Liver (tissue), 9 donors: ENCODE results near the gene TP53TG5. TPM values are rescaled to one million over a fixed set of nuclear protein-coding genes. Genes with fewer than 3 reads are reported as not detected.

Experiments
- DNase-seq: peaks from one replicate; pipeline ENCODE4 v3.0.0-alpha.2; 2017; ENCODE audit warnings: low spot score
- H3K27ac ChIP-seq, 2 donors: one replicate each; pipeline ENCODE4 v1.7.0; 2013; ENCODE audit warnings: inconsistent platforms in 2 of 2, low read length in 2 of 2, control low read depth in 1 of 2, low read depth in 1 of 2, mild to moderate bottlenecking in 1 of 2
- H3K27me3 ChIP-seq, 4 donors: one replicate each; pipeline versions ENCODE4 v1.6.1 to v1.7.0; 2013; ENCODE audit warnings: low read length in 3 of 4, inconsistent platforms in 1 of 4, mild to moderate bottlenecking in 1 of 4, moderate library complexity in 1 of 4; ENCODE audit not compliant: control insufficient read depth in 4 of 4, insufficient read depth in 4 of 4
- H3K36me3 ChIP-seq, 4 donors: one replicate each; pipeline versions ENCODE4 v1.6.1 to v1.7.0; 2013; ENCODE audit warnings: low read length in 3 of 4, mild to moderate bottlenecking in 3 of 4, low read depth in 1 of 4, moderate library complexity in 1 of 4; ENCODE audit not compliant: control insufficient read depth in 4 of 4, insufficient read depth in 3 of 4
- H3K4me1 ChIP-seq, 4 donors: one replicate each; pipeline versions ENCODE4 v1.6.1 to v1.7.0; 2013; ENCODE audit warnings: low read length in 3 of 4, mild to moderate bottlenecking in 3 of 4, moderate library complexity in 1 of 4; ENCODE audit not compliant: control insufficient read depth in 4 of 4, insufficient read depth in 4 of 4
- H3K4me3 ChIP-seq, 3 donors: one replicate each; pipeline versions ENCODE4 v1.6.1 to v1.7.0; 2013; ENCODE audit warnings: low read length in 3 of 3, control low read depth in 1 of 3, low read depth in 1 of 3, mild to moderate bottlenecking in 1 of 3
- H3K9ac ChIP-seq, 2 donors: one replicate each; pipeline ENCODE4 v1.7.0; 2013; ENCODE audit warnings: low read length in 2 of 2, mild to moderate bottlenecking in 2 of 2, moderate library complexity in 2 of 2, control low read depth in 1 of 2, low read depth in 1 of 2
- H3K9me3 ChIP-seq, 4 donors: one replicate each; pipeline versions ENCODE4 v1.6.1 to v1.7.0; 2013; ENCODE audit warnings: low read length in 3 of 4; ENCODE audit not compliant: control insufficient read depth in 4 of 4
- CTCF ChIP-seq: fragments of 150-350 bp; IDR thresholded peaks from 2 replicates; pipeline ENCODE4 v1.5.1; 2017; ENCODE audit warnings: improper control_type of control experiment, low read depth, low read length; ENCODE audit not compliant: missing input control
- FOXA1 ChIP-seq: IDR thresholded peaks from 2 replicates; pipeline ENCODE4 v1.6.1; 2016; ENCODE audit warnings: antibody characterized with exemption
- FOXA2 ChIP-seq: IDR thresholded peaks from 2 replicates; pipeline ENCODE4 v1.6.1; 2016; ENCODE audit warnings: antibody characterized with exemption
- GABPA ChIP-seq, 2 donors: IDR thresholded peaks in 1 of 2; conservative IDR thresholded peaks in 1 of 2; 2 replicates each; pipeline ENCODE4 v1.6.1; 2016; ENCODE audit warnings: antibody characterized with exemption in 2 of 2, mild to moderate bottlenecking in 1 of 2, moderate library complexity in 1 of 2
- HNF4A ChIP-seq, 2 donors: conservative IDR thresholded peaks; 2 replicates each; pipeline ENCODE4 v1.6.1; 2016; ENCODE audit warnings: antibody characterized with exemption in 2 of 2, mild to moderate bottlenecking in 2 of 2
- HNF4G ChIP-seq: IDR thresholded peaks from 2 replicates; pipeline ENCODE4 v1.6.1; 2016; ENCODE audit warnings: antibody characterized with exemption
- JUND ChIP-seq, 2 donors: IDR thresholded peaks; 2 replicates each; pipeline ENCODE4 v1.6.1; 2016; ENCODE audit warnings: antibody characterized with exemption in 2 of 2
- NR2F2 ChIP-seq: IDR thresholded peaks from 2 replicates; pipeline ENCODE4 v1.6.1; 2016; ENCODE audit warnings: antibody characterized with exemption
- RAD21 ChIP-seq, 2 donors: IDR thresholded peaks; 2 replicates each; pipeline ENCODE4 v1.6.1; 2016; ENCODE audit warnings: antibody characterized with exemption in 2 of 2, mild to moderate bottlenecking in 2 of 2
- RXRA ChIP-seq, 2 donors: IDR thresholded peaks; 2 replicates each; pipeline ENCODE4 v1.6.1; 2017 to 2018; ENCODE audit warnings: antibody characterized with exemption in 2 of 2, mild to moderate bottlenecking in 1 of 2
- SP1 ChIP-seq: IDR thresholded peaks from 2 replicates; pipeline ENCODE4 v1.6.1; 2018; ENCODE audit warnings: antibody characterized with exemption, mild to moderate bottlenecking
- TAF1 ChIP-seq: conservative IDR thresholded peaks from 2 replicates; pipeline ENCODE4 v1.6.1; 2016; ENCODE audit warnings: antibody characterized with exemption, mild to moderate bottlenecking
- YY1 ChIP-seq: IDR thresholded peaks from 2 replicates; pipeline ENCODE4 v1.6.1; 2016; ENCODE audit warnings: antibody characterized with exemption, mild to moderate bottlenecking
- WGBS: extraction: QIAGEN DNeasy Blood & Tissue Kit; methylation state at CpG from one replicate; pipeline ENCODE4 v1.1.7; 2013; 5-methylcytosine and 5-hydroxymethylcytosine counted together
- polyA plus RNA-seq, 2 donors: library from polyadenylated mRNA; stranded (reverse) in 1 of 2; unstranded in 1 of 2; fragments of 200-250 nt in 1 of 2; fragments of >200 nt in 1 of 2; fragmentation: Nextera tagmentation in 1 of 2; extraction: Ambion mirVana in 1 of 2; gene quantifications; one replicate each; pipeline versions ENCODE4 v1.2.1 to v1.2.3, GENCODE V29; 2013 to 2015
- total RNA-seq, 2 donors: library from RNA; depleted of rRNA; stranded (reverse); fragments of >200 nt; gene quantifications; one replicate each; pipeline ENCODE4 v1.2.3, GENCODE V29; 2014
- TF ChIP-seq, protein P1 (sequence below): IDR thresholded peaks from 2 replicates; pipeline ENCODE4 v1.6.1; 2016; ENCODE audit warnings: antibody characterized with exemption
- TF ChIP-seq, protein P2 (sequence below): IDR thresholded peaks from 2 replicates; pipeline ENCODE4 v1.6.1; 2016; ENCODE audit warnings: antibody characterized with exemption
- TF ChIP-seq, protein P3 (sequence below): IDR thresholded peaks from 2 replicates; pipeline ENCODE4 v1.6.1; 2016; ENCODE audit warnings: antibody characterized with exemption
- donor health status: healthy.
- donor health status: healthy.
- donor health status: healthy.
- donor health status: healthy.
- donor health status: healthy.

The TP53TG5 gene
- total and polyA plus RNA-seq, 4 donors = not detected

DNA sequence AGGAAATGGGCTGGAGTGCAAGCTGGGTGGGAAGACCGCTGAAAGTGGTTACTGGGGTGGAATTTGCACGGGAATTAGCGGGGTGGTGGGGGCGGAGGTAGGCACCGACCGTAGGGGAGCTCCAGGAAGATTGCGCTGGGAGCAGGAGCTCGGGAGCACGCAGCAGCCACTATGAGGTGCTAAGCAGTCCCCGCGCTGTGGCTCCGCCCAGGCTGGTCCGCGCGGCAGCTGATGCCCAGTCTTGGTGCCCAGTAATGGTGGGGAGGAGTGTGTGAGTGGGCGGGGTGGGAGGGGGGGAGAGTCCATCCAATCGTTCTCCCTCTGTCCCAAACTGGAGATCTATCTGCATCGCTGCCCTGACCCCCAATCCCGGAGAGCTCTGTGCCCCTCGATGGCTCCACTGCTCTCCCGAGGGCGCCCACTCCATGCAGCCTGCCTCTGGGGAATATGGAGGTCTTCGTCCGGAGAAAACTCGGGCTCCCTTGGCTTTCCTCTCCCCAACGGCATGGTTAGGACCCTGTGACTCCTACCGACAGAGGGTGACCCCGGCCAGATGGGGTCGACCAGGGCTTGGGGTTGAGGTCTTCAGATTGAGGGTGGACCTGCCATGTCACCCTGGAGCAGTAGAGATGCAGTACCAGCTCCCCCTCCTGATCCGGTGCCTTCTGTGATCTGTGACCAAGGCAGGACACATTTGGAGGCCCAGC, 5.3 kb downstream of the TP53TG5 start:
- Histone ChIP-seq H3K4me1 (peaks cover 4 to 13% (median 8%) of the 10 kb centered on the region in 4 donors), H3K27me3 (no peaks in the 10 kb centered on the region), H3K36me3 (peaks cover 0 to 5% (median under 1%) of the 10 kb centered on the region in 4 donors), H3K9ac (no peak overlapping the region), H3K9me3 (no peaks in the 10 kb centered on the region), H3K4me3 (peak overlapping the region in 2 of 3 donors; percentile 50 to 69), H3K27ac (no peak overlapping the region)
- TF ChIP-seq FOXA1 (no peak), YY1 (no peak), HNF4A (conservative IDR thresholded peaks at IDR 0.05) (no peak), TAF1 (no peak), JUND (IDR thresholded peaks at IDR 0.05) (no peak), RXRA (IDR thresholded peaks at IDR 0.05) (no peak), HNF4G (no peak), RAD21 (IDR thresholded peaks at IDR 0.05) (no peak), FOXA2 (no peak), NR2F2 (no peak), GABPA (IDR thresholded peaks at IDR 0.05 in 1 of 2, conservative IDR thresholded peaks at IDR 0.05 in 1 of 2) (no peak)
- TF ChIP-seq, protein P1, sequence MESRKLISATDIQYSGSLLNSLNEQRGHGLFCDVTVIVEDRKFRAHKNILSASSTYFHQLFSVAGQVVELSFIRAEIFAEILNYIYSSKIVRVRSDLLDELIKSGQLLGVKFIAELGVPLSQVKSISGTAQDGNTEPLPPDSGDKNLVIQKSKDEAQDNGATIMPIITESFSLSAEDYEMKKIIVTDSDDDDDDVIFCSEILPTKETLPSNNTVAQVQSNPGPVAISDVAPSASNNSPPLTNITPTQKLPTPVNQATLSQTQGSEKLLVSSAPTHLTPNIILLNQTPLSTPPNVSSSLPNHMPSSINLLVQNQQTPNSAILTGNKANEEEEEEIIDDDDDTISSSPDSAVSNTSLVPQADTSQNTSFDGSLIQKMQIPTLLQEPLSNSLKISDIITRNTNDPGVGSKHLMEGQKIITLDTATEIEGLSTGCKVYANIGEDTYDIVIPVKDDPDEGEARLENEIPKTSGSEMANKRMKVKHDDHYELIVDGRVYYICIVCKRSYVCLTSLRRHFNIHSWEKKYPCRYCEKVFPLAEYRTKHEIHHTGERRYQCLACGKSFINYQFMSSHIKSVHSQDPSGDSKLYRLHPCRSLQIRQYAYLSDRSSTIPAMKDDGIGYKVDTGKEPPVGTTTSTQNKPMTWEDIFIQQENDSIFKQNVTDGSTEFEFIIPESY = no peak
- TF ChIP-seq, protein P2, sequence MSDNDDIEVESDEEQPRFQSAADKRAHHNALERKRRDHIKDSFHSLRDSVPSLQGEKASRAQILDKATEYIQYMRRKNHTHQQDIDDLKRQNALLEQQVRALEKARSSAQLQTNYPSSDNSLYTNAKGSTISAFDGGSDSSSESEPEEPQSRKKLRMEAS = no peak
- no peak for DNase-seq
- WGBS = 73% methylated on average over 30 of the region's 30 CpGs

GRCh38 chr20:45372241-45372640, 5.9 kb downstream of the TP53TG5 start:
- no peaks in the 10 kb centered on the region for H3K9me3 ChIP-seq
- no peak overlapping the region for H3K27ac ChIP-seq
- 95% methylated on average over 10 of the region's 10 CpGs for WGBS
- H3K36me3 ChIP-seq = peaks cover 0 to 10% (median 5%) of the 10 kb centered on the region in 4 donors
- peaks cover 4 to 16% (median 9%) of the 10 kb centered on the region in 4 donors for H3K4me1 ChIP-seq
- no peak for DNase-seq
- TF ChIP-seq, protein P2 = no peak
- TF ChIP-seq HNF4A (conservative IDR thresholded peaks at IDR 0.05) = no peak
- TF ChIP-seq CTCF = no peak
- TF ChIP-seq GABPA (IDR thresholded peaks at IDR 0.05 in 1 of 2, conservative IDR thresholded peaks at IDR 0.05 in 1 of 2) = no peak
- TF ChIP-seq, protein P3, sequence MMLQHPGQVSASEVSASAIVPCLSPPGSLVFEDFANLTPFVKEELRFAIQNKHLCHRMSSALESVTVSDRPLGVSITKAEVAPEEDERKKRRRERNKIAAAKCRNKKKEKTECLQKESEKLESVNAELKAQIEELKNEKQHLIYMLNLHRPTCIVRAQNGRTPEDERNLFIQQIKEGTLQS = no peak
- no peak for TF ChIP-seq HNF4G
- TF ChIP-seq SP1 = no peak
- TF ChIP-seq YY1 = no peak
- TF ChIP-seq FOXA2 = no peak
- no peak for TF ChIP-seq RXRA (IDR thresholded peaks at IDR 0.05)
- no peak for TF ChIP-seq RAD21 (IDR thresholded peaks at IDR 0.05)
- TF ChIP-seq JUND (IDR thresholded peaks at IDR 0.05) = no peak
- no peaks in the 10 kb centered on the region for H3K27me3 ChIP-seq
- no peak overlapping the region for H3K9ac ChIP-seq
- H3K4me3 ChIP-seq = no peak overlapping the region
